Thoracic aorta (tissue), 2 donors: ENCODE data around the gene PHTF1. TPM values are rescaled to one million over a fixed set of nuclear protein-coding genes. Genes with fewer than 3 reads are reported as not detected.

Experiments
- ATAC-seq: fragments of 150-250 bp; one replicate; pipeline ENCODE4 v1.8.0; 2017; ENCODE audit warnings: low read depth; ENCODE audit not compliant: insufficient number of reproducible peaks, low FRiP score
- DNase-seq: peaks from one replicate; pipeline ENCODE4 v3.0.0-alpha.2; 2020; ENCODE audit warnings: low spot score
- H3K27ac ChIP-seq, 2 donors: fragments of 200-600 bp; sonication (generic); 1 replicate in 1 of 2; 2 replicates in 1 of 2; pipeline ENCODE4 v1.5.1; 2016; ENCODE audit warnings: mild to moderate bottlenecking in 2 of 2, moderate library complexity in 2 of 2
- H3K27me3 ChIP-seq: fragments of 200-600 bp; sonication (generic); replicated peaks from 2 replicates; pipeline ENCODE4 v1.6.0; 2016; ENCODE audit warnings: mild to moderate bottlenecking; ENCODE audit not compliant: insufficient read depth
- H3K36me3 ChIP-seq: fragments of 200-600 bp; sonication (generic); one replicate; pipeline ENCODE4 v1.5.1; 2016
- H3K4me1 ChIP-seq, 2 donors: fragments of 200-600 bp; sonication (generic); 1 replicate in 1 of 2; 2 replicates in 1 of 2; pipeline versions ENCODE4 v1.5.1 to v1.6.0; 2016; ENCODE audit warnings: low read depth in 2 of 2, mild to moderate bottlenecking in 1 of 2; ENCODE audit not compliant: control insufficient read depth in 1 of 2
- H3K4me3 ChIP-seq: fragments of 200-600 bp; sonication (generic); 2 replicates; pipeline ENCODE4 v1.5.1; 2016; ENCODE audit warnings: mild to moderate bottlenecking
- H3K9me3 ChIP-seq: fragments of 200-600 bp; sonication (generic); 2 replicates; pipeline ENCODE4 v1.5.1; 2016
- total RNA-seq, 2 donors: library from RNA; depleted of rRNA; stranded (reverse); fragments of >200 nt; gene quantifications; one replicate each; pipeline versions ENCODE4 v1.1.0 to v1.2.3, GENCODE V29; 2016
- TF ChIP-seq, protein P1 (sequence below): fragments of 200-600 bp; sonication (generic); IDR thresholded peaks from one replicate; pipeline ENCODE4 v1.5.1; 2019; ENCODE audit warnings: antibody characterized with exemption

PHTF1 gene
- total RNA-seq, 2 donors from 2014 or later = 21.2 to 21.3 TPM

DNA sequence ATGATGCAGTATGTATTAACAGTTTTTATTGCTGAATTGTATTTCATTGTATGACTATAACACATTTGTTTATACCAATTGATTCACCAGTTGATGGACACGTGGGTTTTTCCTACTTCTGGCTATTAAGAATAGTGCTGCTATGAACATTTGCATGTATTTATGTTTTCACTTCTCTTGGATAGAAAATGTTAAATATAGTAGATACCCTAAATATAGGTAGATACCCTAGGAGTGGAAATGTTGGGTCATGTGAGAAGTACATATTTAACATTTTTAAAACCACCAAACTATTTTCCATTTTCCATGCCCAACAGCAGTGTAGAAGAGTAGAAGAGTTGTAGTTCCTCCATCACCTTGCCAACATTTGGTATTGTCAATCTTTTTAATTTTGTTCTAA is 7.8 kb downstream of the PHTF1 start:
- peaks cover under 1 to 4% of the 10 kb centered on the region in 2 donors for H3K4me1 ChIP-seq
- TF ChIP-seq, protein P1, sequence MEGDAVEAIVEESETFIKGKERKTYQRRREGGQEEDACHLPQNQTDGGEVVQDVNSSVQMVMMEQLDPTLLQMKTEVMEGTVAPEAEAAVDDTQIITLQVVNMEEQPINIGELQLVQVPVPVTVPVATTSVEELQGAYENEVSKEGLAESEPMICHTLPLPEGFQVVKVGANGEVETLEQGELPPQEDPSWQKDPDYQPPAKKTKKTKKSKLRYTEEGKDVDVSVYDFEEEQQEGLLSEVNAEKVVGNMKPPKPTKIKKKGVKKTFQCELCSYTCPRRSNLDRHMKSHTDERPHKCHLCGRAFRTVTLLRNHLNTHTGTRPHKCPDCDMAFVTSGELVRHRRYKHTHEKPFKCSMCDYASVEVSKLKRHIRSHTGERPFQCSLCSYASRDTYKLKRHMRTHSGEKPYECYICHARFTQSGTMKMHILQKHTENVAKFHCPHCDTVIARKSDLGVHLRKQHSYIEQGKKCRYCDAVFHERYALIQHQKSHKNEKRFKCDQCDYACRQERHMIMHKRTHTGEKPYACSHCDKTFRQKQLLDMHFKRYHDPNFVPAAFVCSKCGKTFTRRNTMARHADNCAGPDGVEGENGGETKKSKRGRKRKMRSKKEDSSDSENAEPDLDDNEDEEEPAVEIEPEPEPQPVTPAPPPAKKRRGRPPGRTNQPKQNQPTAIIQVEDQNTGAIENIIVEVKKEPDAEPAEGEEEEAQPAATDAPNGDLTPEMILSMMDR = no peak
- H3K4me3 ChIP-seq = no peak overlapping the region
- H3K27ac ChIP-seq = no peak overlapping the region
- DNase-seq = no peak
- no peak for ATAC-seq
- no peaks in the 10 kb centered on the region for H3K9me3 ChIP-seq
- H3K27me3 ChIP-seq = no peaks in the 10 kb centered on the region
- peaks cover 6% of the 10 kb centered on the region for H3K36me3 ChIP-seq

DNA sequence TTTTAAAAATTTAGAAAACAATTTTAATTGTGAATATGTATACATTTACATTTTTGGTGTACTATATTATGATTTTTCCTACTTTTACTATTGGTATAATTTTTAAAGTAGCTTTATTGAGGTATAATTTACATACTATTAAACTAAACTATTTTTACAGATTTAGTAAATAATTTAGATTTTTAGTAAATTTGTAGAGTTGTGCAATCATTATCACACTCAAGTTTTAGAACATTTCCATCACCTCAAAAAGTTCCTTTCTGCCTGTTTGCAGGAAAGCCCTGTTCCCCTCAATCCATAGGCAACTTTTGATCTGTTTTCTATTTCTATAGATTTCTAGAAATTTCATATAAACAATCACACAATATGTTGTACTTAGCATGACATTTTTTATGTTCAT is 8.2 kb downstream of the PHTF1 start:
- Histone ChIP-seq H3K4me1 (no peaks in the 10 kb centered on the region), H3K9me3 (no peaks in the 10 kb centered on the region), H3K27ac (no peak overlapping the region), H3K4me3 (no peak overlapping the region), H3K36me3 (peaks cover 6% of the 10 kb centered on the region), H3K27me3 (no peaks in the 10 kb centered on the region)
- TF ChIP-seq, protein P1 = no peak
- ATAC-seq (no peak), DNase-seq (no peak)

DNA sequence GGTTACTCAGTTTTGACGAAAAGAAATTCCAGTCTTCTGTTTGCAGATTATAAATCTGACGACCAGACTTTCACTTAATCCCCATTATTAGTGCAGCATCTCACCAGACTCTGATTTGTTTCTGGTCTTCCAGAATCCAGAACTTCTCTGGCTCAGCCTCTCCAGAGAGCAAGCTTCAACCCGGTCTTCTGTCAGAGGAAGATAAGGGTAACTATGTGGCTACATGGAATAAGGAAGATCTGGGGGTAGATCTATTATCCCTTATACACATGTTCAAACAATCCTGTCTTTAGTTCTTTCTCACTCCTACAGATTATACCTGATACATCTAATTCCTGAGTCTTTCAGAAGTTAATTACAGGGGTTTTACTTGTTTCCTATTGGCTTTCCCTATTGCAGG is 9.9 kb downstream of the PHTF1 start:
- ATAC-seq (no peak), DNase-seq (no peak)
- peaks cover 6% of the 10 kb centered on the region for H3K36me3 ChIP-seq
- no peaks in the 10 kb centered on the region for H3K4me1 ChIP-seq
- H3K27me3 ChIP-seq = no peaks in the 10 kb centered on the region
- TF ChIP-seq, protein P1 = no peak
- no peaks in the 10 kb centered on the region for H3K9me3 ChIP-seq
- H3K27ac ChIP-seq = no peak overlapping the region
- no peak overlapping the region for H3K4me3 ChIP-seq

DNA sequence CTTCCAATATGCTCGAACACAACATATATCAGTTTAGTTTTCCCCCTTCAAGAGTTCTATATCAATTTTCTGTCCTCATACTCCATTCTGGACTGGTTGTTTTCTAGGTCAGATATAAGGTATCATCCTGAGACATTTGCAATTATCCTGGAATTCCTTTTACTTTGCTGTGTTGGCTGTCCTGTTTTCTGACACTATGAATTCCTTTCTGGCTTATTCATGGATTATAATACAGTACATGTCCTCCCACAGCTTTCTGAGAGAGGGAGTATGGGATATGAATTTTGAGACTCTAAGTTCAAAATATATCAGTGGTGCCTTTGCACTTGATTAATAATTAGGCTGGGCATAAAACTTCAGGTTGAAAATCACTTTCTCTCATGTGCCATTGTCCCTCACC is 11.9 kb downstream of the PHTF1 start:
- no peak overlapping the region for H3K27ac ChIP-seq
- no peaks in the 10 kb centered on the region for H3K9me3 ChIP-seq
- H3K36me3 ChIP-seq = peaks cover 6% of the 10 kb centered on the region
- H3K27me3 ChIP-seq = no peaks in the 10 kb centered on the region
- DNase-seq = no peak
- H3K4me3 ChIP-seq = no peak overlapping the region
- H3K4me1 ChIP-seq = no peaks in the 10 kb centered on the region
- TF ChIP-seq, protein P1 = no peak
- no peak for ATAC-seq

DNA sequence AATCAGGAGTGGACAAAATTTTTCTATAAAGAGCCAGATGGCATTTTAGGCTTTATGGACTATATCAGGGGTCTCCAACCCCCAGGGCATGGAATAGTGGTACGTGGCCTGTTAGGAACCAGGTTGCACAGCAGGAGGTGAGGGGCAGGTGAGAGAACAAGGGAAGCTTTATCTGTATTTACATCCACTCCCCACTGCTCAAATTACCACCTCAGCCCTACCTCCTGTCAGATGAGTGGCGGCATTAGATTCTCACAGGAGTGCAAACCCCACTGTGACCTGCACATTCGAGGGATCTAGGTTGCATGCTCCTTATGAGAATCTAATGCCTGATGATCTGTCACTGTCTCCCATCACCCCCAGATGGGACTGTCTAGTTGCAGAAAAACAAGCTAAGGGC is 13.9 kb downstream of the PHTF1 start:
- H3K36me3 ChIP-seq = peaks cover 6% of the 10 kb centered on the region
- TF ChIP-seq, protein P1 = no peak
- H3K9me3 ChIP-seq = no peaks in the 10 kb centered on the region
- H3K27me3 ChIP-seq = no peaks in the 10 kb centered on the region
- H3K27ac ChIP-seq = no peak overlapping the region
- no peak for ATAC-seq
- H3K4me3 ChIP-seq = no peak overlapping the region
- no peak for DNase-seq
- H3K4me1 ChIP-seq = no peaks in the 10 kb centered on the region
